Putamen (tissue), 1 donor: Measurements from ENCODE around the gene WDR5B.

Source experiments
- DNase-seq: peaks from one replicate; pipeline ENCODE4 v3.0.0-alpha.2; 2016; ENCODE audit warnings: low spot score

Gene WDR5B

DNA sequence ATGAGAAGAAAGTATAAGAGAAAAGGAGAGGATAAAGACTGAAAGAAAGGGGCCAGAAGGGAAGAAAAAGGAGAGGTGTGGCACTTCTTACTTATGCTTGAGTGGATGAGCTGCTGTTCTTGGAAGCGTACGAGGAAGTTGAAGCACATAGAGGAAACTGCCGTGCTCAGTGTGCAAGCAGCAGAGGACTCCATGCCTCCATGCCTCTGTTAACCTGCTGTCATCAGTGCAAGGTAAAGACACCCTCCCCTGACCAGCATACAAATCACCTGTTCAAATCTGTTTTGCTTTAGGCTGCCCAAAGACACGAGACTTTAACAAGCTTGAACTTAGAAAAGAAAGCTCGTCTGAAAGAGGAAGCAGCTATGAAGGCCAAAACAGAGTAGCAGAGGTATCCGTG is 6.4 kb downstream of the WDR5B start:
- DNase-seq, result no peak

GRCh38 chr3:122407946-122408345 is 7.9 kb downstream of the WDR5B start:
- DNase-seq, result no peak

GRCh38 chr3:122406198-122406597 is 9.7 kb downstream of the WDR5B start:
- DNase-seq, result no peak

DNA sequence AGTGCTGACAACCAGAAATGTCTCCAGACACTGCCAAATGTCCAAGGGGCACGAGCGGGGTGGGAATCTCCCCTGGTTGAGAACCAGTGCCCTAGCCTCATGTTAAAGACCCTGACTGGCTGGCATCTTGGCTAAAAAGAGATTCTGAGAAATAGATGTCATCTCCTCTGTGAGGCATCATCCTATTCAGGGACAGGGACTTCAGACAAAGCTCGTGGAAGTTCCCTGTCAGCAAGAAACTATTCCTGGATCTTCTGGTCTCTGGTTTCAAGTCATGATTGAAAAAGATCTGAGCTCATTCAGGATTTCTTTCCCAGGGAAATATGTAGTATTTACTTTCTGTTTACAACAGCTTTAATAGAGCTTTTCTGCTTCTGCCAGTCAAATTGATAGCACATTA is 10.8 kb downstream of the WDR5B start:
- no peak for DNase-seq

- no peak for DNase-seq
These were observed 12.4 kb downstream of the WDR5B start for GRCh38 chr3:122403489-122403888.

DNA sequence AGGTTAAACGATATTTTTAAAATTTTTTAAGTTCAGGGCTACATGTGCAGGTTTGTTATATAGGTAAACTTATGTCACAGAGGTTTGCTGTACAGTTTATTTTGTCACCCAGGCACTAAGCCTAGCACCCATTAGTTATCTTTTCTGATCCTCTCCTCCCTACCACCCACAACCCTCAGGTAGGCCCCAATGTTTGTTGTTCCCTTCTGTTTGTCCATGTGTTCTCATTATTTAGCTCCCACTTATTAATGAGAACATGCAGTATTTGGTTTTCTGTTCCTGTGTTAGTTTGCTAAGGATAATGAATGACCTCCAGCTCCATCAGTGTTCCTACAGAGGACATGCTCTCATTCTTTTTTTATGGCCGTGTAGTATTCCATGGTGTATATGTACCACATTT is 16.9 kb downstream of the WDR5B start:
- DNase-seq, result no peak

GRCh38 chr3:122397201-122397600 is 18.7 kb downstream of the WDR5B start:
- peak; percentile 42 for DNase-seq

GRCh38 chr3:122396511-122396910 is 19.4 kb downstream of the WDR5B start:
- DNase-seq, result no peak

DNA sequence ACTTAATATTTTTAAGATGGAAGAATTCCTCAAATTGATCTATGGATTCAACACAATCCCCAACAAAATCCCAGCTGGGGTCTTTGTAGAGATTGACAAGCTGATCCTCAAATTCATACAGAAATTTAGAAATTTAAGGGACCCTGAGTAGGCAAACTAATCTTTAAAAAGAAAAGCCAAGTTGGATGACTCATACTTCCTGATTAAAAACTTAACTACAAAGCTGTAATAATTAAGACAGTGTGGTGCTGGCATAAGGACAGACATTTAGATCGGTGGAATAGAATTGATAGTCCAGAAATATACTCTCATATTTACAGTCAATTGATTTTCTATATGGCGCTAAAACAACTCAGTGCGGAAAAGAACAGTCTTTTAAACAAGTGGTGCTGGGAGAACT is 20.3 kb downstream of the WDR5B start:
- DNase-seq, result no peak

- DNase-seq, result no peak
These were observed 21.7 kb downstream of the WDR5B start for GRCh38 chr3:122394173-122394572.

- DNase-seq, result no peak
These were observed 22.7 kb downstream of the WDR5B start for GRCh38 chr3:122392868-122393844.

DNA sequence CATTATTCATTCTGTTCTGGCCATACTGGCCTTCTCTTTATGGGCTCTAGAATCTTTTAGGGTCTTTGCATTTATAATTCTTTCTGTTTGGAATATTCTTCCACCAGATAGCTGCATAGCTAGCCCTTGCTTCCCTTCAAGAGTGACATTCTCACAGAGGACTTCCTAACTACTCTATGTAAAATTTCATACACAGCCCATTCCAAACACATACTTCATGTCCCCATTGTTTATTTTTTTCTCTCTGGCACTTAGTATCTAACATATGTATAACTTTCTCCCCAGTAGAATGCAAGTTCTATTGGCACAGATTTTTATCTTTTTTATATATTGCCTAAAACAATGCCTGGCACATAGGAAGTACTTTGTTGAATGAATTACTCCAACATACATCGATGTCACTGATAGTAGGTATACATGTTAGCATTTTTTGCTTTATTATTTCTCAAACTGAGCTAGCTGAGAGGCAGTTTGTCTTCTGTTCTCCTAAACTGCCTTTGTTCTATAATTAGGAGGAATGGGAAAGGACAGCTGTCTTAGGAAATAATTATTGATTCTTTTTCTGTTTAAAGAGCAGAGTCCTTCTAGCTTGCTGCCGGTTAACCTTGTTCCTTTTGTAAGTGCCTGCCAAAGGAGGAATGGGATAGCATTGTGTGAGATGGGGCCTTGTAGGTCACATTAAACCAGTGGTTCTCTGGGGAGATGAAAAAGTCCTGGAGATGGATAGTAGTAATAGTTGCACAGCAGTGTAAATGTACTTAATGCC is 24.0 kb downstream of the WDR5B start:
- DNase-seq, result no peak

DNA sequence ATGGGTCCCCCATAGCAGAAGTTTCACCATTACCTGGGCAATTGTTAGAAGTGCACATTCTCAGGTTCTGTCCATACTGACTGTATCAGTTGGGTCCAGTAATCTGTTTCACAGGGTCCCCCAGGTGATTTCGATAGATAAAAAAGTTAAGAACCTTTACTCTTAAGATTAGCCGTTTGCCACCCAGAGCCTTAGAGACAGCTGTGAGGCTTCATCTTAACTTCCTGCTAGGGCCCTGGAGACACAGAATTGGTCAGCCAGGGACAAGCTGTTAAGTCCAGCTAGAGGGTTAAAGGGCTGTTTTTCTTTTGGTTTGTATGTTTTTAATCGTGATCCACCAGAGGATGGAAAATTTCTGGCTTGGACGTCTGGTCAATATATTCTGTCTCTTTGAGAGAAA is 25.2 kb downstream of the WDR5B start:
- no peak for DNase-seq

GRCh38 chr3:122389892-122390291 is 26.0 kb downstream of the WDR5B start:
- DNase-seq, result no peak

DNA sequence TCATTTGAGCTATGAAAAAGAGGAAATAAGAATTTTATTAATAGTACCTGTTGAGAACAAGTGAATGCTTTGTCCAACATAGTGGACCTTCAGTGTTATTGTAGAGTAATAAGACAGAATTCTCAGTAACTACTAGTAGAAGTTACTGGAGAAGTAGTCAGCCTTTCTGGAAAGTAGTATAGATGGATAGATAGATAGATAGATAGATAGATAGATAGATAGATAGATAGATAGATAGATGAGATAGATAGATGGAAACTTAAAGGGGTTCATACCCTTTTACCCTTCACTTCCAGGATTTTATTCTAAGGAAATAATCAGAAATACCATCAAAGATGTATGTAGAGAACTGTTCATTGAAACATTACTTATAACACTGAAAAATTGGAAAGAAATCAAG is 26.7 kb downstream of the WDR5B start:
- DNase-seq, result no peak

DNA sequence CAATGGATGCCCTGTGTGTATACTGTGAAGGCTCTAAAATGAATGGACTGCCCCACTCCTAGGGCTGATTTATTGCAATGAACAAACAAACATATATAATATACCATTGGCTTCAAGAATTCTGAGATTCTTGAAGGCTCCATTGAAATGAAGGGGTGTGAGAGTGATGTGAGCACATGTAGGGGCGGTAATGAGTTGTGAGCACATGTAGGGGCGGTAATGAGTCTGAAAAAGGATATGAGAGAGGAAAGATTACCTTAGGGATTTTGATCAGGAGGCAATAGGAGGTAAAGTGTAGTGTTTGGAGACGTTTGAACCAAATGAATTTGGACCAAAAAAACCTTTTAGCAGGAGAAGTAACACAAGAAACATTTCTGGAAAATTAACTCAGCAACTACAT is 28.2 kb downstream of the WDR5B start:
- DNase-seq, result no peak

DNA sequence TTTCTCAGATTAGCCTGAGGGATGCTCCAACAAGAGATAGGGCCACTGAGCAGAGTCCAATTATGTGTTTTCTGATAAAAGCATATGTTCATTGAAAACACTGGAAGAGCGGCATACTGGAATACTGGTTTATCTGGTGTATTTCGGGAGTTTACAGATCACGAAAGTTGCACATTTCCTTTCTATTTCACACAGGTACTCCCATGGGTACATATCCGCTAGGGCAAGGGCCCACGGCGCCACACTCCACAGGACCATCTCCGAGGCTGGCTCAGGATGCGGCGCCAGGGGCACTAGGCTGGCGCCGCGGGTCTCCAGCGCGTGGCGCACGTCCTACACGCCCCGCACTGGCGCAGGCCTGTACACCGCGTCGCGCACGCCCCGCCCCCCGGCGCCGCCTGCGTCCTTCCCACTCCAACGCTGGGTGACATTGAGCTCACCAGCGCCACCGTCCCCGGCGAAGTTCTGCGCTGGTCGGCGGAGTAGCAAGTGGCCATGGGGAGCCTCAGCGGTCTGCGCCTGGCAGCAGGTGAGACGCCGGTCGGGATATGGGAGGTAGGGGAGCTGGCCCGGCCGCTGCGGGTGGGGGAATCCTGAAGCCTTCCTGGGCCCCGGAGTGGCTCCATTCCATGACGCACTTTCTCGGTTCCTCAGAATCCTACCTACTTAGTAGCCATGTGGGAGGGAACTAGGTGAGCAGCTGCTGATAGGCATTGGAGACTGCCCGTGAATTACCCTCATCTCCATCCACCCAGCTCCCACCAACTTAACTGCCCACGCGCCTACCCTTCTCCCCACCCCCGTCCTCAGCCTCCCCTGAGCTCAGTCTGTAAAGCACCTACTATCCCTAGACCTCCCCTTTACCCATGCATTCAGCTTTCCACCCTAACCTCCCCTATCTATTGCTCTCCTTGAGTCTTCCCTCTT is 31.8 kb downstream of the WDR5B start, which contains the start of gene FAM162A:
FAM162A (plus strand) TSS at position 412 of the 927 bp plus-strand sequence; CDS start at position 496, 84 bp downstream.
- DNase-seq, result peak; percentile 96

DNA sequence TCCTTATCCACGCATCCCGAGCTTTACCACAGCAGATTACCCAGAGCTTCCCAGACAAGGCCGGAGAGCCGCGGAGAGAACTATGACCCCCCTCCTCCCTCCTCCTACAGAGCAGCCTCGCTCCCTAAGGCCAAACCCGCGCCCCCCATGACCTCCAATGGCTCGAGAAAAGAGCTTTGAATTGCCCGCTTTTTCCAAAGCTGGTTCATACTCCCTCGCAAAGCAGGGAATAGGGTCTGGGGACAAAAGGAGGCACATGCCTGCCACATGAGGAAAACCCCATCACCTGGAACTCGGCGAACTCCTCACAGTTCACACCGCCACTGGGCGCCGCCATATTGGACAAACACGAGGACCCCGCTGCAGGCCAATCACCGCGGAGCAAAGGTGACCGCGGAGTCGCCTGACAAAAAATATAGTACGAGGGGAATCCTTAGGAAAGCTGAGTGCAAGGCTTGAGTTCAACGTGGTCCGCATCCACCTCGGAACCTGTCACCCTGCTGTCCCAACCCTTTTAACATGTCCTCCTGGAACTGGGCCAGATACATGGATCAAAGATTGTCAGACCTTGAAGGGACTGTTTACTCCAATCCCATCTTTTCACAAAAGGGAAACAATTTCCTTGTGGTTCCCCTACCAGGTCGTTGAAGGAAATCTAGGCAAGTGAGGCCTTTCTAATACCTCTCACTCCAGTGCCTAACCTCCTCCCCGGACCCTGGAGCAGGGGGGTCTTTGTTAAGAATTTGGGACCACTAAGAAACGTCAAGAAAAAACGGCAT is 32.8 kb downstream of the WDR5B start, which contains the start of gene MIX23:
MIX23 (minus strand) TSS at position 344 of the 779 bp plus-strand sequence; CDS start at position 337, 7 bp downstream.
- peak; percentile 89 for DNase-seq

DNA sequence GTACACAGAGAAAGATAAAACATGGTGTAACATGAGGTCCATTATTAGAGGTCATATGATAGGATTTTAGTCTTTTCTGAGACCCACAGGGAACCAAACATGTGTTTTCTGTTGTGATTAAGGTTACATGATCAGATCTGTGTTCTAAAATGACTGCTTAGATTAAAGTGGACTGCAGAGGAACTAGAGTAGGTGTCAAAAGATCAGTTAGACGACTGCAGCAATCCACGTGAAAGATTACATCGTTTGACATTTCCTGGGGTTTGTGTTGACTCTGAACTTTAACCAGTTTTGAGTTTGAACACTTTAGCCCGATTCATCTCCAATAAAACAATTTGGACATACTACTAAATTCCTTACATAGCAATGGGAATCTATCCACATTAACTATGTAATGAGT is 37.9 kb downstream of the WDR5B start:
- no peak for DNase-seq

- no peak for DNase-seq
These were observed 41.8 kb downstream of the WDR5B start for GRCh38 chr3:122374034-122374433.

DNA sequence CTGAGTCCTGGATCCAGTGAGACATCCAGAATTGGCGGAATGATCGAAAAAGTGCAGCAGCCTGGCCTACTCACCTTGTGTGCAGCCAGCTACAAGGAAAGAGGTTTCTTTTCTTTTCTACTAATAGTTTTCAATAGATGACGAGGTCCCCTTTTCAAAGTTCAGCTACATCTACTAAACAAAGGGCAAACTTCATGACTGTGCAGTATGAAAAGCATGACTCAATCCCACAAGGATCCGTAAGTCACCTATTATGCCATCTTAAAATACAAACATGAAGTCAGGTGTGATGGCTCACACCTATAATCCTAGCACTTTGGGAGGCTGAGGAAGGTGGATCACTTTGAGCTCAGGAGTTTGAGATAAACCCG is 49.5 kb downstream of the WDR5B start:
- DNase-seq, result no peak
